Measurements from ENCODE around the gene ACBD4.
A peak's percentile ranks its signal among the peaks of the same experiment; 100 is the strongest.

Gene ACBD4

DNA sequence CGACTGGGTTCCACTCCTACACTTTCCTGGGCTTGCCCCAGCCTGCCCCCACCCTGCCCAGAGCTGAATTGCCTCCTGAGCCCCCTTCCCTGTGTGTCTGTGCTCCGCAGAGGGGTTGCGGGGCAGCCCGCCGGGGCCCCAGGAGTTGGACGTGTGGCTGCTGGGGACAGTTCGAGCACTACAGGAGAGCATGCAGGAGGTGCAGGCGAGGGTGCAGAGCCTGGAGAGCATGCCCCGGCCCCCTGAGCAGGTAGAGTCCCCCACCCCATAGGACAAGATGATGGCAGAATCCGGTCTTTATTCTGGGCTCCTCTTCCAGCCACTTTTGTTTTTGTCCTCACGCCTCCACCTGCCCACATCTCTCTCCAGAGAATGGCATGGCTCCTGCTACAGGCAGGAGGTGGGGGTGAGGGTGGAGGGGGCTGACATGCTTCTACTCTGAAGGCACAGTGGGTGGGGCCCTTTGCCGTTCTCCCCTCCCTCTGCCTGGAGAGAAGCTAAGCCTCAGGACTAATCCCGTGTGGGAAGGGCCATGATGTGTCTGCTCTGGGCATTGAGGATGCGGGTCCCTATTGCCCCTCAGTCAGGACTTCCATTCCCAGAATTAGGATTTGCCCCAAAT is 3.5 kb downstream of the ACBD4 start:
- DNase-seq: no peak

DNA sequence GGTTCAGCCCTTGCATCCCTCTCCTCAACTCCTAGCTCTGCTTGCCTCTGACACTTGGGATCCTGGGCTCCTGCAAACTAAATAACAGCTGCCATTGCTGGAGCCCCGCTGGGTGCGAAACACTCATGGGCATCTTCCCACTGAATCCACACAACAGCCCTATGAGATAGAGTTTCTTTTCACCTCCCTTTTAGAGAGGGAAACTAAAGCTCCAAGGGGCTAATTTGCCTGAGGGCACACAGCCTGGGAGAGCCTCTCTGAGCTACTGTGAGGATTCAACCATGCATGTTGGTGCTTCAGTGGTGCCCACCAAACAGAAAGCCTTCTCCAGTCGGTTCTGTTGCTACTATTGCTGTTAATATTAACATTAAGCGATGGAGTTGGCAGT is 4.0 kb downstream of the ACBD4 start:
- DNase-seq: no peak

DNA sequence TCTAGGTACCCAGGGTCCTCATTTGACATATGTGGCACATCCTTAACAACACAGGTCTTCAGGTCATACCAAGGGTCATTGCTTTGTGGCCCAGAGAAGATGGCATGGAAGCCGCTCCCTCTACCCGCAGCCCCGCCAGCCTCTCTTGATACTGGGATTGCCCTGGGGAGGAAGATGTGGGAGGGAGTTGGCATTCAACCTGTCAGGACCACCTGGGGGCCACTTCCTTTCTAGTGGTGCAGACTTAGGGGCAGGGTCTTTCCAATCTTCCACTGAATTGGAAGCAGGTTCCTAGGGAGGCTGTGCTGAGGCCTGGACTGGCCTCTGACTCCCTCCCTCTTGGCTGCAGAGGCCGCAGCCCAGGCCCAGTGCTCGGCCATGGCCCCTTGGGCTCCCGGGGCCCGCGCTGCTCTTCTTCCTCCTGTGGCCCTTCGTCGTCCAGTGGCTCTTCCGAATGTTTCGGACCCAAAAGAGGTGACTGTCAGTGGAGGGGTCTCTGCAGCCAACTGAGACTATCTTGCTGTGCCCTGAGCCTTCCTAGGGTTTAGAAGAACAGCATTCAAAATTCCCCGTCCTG is 7.7 kb downstream of the ACBD4 start:
- no peak for DNase-seq

DNA sequence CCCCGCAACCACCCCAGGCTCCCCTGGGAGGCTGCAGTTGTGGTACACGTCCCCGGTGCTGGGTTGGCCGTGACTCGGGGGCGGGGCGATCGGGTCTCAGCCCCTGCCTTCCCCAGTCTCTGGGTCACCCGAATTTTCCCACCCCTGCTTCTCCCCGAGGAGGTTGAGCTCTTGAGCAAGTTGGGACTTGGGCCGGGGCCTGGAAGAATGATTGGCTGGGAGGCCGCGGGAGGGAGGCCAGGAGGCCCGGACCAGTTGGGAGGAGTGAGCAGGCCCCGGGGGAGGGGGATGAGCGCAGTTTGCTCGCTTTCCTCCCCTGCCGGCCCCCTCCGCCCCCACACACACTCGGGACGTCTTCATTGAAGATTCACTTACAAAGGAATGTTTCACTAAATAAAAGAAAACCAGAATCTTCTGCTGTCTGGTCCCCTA is 8.3 kb downstream of the ACBD4 start:
- DNase-seq: peak in 1 of 2 donors; percentile 42

DNA sequence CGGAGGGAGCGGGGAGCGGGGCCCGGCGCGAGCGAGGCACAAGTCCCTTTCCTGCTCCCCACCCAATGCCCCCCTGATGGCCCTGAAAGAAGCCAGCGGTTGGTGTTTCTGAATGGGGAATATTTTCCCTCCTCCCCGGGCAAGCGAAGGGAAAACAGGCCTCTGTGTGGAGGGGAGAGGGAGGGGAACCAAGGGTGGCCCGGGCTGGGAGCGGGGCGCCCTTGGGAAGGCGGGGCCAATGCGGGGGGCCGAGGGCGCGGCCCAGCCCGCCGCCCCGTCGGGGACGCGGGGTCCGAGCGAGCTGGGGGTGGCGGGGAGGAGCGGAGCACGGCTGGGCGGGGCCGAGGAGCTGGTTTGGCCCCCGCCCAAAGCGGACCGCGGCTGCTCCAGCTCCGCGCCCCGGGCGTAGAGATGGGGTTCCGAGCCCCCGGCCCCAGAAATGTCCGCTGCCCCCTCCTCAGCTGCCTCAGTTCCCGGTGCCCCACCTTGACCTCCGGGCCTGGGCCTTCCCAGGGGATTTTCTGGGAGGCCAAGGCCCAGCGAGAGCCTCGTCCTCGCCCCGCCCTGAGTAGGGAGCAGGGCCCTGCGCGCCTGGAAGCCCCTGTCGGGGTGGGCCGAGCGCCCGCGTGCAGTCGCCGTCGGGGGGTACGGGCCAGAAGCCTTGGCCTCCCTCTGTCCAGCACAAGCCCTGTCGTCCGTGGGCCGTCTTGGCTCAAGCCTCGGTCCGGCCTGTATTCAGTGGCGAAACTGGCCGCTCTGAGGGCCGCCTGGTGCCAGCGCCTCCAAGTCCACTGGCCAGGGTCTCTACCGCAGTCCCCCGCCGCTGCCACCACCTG is 8.9 kb downstream of the ACBD4 start:
- peak in 1 of 2 donors; percentile 32 for DNase-seq

DNA sequence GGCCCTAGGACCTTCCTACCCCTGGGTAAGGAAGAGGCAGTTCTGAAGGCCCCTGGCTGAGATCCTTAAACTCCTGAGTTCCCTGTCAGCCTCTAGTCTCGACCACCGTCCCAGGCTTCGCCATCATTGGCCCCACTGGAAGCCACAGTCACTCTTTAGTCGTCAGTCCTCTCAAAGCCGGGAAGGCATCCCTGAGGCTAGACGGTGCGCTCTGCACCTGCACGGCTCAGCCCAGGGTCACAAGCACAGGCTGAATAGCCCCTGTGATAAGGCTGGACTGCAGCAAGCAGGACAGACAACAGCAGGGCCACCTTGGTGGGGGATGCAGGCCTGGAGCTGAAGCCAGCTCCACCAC is 9.5 kb downstream of the ACBD4 start:
- no peak for DNase-seq

DNA sequence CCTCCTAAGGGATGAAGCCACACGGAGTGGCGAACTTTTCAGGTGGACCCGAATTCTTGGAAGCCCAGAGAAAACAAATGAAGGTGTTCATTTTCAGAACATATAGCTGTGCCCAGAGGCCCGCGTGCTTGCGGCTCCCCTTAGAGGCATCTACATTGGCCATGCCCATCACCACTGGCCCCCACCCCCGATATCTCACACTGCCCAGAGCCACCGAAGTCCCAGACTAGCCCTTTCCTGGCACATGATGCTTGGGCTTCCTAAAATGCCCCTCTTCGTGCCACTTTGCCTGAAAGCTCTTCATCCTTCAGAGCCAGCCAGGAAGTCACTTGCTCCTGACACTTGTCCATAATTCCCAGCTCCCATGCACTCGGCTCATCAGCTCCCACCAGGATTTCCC is 10.7 kb downstream of the ACBD4 start:
- no peak for DNase-seq

DNA sequence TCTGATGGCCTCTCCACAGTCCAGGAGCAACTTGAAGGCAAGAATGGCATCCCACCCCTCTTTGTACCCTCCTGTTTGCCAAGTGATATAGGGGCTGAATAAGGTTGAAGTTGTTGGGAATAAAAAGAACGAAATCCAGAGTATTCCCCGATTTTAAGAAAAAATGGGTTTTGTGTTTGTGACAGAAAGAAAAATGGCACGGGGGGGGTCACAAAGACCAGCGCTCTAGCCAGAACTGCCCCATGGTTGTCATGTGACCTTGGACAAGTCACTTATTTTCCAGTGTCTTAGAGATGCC is 11.1 kb downstream of the ACBD4 start:
- DNase-seq: no peak

DNA sequence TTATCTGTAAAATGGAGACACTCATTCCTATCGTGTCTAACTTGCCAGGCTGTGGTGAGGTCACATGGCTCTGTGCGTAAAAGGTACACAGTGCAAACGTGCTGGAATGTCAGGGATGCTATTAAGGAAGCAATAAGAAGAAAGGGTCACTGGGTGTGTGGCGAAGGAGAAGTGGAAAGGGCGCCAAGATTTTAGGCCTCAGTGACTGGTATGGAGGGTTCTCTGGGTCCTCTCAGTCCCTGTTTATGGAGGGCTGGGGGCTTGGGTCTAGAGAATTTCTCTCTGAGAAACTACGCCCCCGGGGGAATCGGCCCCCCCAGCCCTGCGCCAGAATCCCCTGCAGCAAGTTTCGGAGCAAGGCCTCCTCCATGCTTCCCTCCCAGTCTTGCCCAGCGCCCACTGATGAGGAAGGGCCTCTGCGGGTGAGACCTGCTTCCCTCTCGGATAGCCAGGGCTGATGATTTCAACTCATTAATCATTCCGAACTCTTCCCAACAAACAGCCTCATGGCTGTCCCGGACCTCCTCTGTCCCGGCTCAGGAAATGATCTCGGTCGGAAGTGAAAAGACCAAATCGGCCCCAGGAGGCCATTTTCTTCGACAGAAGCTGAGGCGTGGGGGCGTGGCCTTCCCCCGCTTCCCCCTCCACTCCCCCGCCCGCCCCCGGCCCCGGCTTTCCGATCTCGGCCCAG is 11.5 kb downstream of the ACBD4 start:
- no peak for DNase-seq

DNA sequence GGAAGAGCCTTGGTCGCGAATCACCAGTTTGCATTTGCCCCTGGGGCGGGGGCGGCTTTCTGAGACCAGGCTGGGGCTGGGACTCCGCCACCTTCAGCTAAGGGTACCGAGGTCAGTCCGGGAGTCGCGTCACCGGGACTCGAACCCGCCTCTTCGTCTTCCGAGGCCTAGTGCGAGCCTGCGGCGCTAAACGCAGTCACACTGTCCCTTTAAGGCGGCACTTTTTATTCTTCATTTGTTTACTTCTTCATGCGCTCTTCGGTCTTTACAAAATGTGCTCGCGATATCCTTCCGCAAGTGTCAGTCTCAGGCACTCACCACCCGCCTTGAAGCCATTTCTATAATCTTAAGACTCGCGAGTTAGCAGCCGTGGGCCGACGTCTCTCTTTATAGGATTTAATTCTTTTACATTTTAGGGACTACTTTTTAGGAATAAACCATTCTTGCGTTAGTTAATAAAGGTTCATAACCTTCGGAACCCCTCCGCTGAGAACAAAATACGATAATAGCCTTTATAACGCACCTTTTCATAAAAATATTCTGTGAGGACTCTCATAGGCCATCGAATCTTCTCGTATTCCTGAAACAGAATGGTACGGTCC is 12.2 kb downstream of the ACBD4 start:
- peak; percentile 86 to 90 for DNase-seq

DNA sequence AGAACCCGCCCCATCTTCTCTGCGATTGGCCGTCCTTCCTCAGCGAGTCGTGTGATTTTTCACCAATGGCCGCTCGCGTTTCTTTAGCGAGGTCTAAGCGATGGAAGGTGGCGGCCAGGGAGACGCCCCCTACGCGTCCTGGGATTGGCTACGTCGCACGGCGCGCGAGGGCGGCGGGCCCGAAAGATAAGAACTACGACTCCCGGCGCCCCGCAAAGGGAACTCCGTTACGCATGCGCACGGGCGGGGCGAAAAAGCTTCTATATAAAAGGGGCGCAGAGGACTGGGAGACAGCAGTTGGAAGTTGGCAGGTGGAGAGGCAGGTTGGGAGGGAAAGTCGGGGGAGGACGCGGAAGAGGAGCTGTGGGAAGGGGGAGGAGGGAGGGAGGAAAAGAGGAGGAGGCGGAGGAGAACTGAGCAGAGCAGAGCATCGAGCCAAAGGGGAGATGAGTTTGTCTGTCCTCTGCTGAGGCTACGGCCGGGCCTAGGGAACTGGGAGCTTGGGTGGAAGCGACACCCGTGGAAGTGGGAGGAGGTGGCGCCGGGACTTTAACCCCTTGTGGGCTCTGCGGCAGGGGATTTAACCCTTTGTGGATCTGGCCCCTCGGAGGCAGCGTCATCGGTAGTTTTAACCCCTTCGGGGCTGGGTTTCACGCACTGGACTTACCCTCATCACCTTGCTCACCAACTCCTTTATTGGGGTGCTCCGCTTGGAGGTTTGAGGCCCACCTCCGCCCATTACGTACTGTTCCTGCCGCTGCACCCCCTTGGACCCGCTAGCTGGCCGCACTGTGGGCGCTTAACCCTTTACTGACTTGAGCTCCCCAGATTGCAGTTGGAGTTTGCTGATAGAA is 12.9 kb downstream of the ACBD4 start, which contains the start of gene HEXIM1:
Gene HEXIM1, plus strand, starts transcription at position 293 of the 854 bp plus-strand sequence. CDS start 716 bp downstream, outside the sequence.
- DNase-seq: peak; percentile 99 to 100

DNA sequence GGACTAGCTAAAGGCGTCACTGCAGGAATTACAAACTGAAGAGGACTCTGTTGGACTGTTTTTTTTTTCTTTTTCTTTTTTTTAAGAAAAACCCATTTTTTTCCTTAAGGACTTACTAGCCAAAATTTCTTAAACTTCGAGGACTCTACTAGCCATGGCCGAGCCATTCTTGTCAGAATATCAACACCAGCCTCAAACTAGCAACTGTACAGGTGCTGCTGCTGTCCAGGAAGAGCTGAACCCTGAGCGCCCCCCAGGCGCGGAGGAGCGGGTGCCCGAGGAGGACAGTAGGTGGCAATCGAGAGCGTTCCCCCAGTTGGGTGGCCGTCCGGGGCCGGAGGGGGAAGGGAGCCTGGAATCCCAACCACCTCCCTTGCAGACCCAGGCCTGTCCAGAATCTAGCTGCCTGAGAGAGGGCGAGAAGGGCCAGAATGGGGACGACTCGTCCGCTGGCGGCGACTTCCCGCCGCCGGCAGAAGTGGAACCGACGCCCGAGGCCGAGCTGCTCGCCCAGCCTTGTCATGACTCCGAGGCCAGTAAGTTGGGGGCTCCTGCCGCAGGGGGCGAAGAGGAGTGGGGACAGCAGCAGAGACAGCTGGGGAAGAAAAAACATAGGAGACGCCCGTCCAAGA is 13.7 kb downstream of the ACBD4 start:
- peak; percentile 74 to 80 for DNase-seq

DNA sequence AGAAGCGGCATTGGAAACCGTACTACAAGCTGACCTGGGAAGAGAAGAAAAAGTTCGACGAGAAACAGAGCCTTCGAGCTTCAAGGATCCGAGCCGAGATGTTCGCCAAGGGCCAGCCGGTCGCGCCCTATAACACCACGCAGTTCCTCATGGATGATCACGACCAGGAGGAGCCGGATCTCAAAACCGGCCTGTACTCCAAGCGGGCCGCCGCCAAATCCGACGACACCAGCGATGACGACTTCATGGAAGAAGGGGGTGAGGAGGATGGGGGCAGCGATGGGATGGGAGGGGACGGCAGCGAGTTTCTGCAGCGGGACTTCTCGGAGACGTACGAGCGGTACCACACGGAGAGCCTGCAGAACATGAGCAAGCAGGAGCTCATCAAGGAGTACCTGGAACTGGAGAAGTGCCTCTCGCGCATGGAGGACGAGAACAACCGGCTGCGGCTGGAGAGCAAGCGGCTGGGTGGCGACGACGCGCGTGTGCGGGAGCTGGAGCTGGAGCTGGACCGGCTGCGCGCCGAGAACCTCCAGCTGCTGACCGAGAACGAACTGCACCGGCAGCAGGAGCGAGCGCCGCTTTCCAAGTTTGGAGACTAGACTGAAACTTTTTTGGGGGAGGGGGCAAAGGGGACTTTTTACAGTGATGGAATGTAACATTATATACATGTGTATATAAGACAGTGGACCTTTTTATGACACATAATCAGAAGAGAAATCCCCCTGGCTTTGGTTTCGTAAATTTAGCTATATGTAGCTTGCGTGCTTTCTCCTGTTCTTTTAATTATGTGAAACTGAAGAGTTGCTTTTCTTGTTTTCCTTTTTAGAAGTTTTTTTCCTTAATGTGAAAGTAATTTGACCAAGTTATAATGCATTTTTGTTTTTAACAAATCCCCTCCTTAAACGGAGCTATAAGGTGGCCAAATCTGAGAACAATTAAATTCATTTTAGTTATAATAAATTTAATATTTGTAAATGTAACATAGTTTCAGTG is 14.5 kb downstream of the ACBD4 start:
- peak in 1 of 2 donors; percentile 48 for DNase-seq

DNA sequence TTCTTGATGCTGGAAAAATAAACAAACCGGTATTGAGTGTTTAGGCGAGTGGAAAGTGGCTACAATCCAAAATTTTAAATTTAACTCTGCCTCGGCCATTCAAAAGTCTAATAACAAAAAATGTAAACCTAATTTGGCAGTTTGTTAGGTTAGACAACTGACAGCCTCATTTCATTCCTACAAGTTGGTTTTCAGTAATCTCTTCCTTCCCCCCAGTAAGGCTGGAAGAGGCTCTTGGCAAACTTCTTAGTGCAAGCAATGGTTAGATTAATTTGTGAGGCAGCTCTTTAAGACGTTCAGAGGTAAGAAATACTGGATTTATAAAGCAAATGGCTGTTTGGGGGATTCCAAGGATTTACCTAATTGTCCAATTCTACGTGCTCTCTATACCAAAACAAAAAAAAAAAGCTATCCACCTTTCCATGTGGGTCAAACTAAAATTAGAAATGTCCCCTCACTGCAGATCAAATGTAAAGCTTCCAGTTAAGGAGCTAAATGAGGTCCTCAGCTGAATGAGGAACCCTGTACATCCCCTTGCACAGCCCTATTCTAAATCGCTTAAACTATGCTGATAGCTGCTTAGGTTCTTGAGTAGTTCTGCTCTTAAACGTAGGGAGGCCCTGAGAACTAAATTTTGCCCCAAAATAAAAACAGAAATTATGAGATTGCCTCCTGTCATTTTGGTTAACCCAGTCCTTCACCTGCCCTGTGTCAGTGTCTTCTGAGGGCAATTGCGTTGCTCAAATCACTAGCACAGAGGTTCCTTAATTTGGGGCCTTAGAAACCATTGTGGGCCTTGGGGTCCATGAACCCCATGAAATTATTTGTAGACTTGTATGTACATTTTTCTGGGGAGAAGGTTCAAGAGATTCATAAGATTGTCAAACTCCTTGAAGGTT is 15.7 kb downstream of the ACBD4 start:
- DNase-seq: no peak

DNA sequence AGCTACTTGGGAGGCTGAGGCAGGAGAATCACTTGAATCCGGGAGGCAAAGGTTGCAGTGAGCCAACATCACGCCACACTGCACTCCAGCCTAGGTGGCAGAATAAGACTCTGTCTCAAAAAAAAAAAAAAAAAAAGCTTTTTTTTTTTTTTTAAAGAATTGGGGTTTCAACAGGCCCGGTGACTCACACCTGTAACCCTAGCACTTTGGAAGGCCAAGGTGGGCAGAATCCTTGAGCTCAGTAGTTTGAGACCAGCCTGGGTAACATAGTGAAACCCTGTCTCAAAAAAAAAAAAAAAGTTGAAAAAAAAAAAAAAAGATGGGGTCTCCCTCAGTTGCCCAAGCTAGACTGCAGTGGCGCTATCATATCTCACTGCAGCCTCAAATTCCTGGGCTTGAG is 19.5 kb downstream of the ACBD4 start:
- no peak for DNase-seq

DNA sequence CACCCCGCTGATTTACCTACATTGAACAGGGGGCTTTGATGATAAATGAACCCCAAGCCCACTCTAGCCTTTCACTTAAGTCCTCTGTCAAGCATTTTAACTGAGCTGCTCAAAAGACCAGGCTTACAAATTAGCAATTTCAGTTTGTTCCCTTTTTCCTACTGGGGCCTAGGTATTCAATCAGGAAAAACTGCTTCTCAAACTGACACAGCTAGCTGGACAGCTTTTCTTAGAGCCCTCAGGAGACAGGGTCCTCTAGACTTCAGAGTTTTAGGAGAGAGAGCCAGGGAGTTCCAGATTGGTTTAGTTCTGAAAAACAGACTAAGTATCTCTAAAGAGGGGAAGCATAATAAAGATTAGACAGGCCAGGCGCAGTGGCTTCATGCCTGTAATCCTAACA is 20.0 kb downstream of the ACBD4 start:
- DNase-seq: no peak

DNA sequence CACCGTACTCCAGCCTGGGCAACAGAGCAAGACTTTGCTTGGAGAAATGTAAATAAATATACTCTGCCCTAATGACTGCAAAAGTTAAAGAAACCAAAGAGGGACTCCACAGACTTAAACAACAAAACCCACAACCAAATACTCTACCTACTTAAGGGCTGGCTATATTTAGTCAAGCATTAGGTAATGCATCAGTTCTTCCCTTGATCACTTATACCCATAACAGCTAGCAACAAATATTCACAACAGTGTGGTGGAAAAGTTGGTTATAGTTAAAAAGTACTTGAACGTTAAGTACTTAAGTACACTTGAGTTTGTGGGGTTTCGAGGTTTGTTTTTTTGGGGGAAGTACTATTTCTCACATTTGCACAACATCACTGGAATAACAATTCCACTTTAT is 20.8 kb downstream of the ACBD4 start:
- DNase-seq: no peak

DNA sequence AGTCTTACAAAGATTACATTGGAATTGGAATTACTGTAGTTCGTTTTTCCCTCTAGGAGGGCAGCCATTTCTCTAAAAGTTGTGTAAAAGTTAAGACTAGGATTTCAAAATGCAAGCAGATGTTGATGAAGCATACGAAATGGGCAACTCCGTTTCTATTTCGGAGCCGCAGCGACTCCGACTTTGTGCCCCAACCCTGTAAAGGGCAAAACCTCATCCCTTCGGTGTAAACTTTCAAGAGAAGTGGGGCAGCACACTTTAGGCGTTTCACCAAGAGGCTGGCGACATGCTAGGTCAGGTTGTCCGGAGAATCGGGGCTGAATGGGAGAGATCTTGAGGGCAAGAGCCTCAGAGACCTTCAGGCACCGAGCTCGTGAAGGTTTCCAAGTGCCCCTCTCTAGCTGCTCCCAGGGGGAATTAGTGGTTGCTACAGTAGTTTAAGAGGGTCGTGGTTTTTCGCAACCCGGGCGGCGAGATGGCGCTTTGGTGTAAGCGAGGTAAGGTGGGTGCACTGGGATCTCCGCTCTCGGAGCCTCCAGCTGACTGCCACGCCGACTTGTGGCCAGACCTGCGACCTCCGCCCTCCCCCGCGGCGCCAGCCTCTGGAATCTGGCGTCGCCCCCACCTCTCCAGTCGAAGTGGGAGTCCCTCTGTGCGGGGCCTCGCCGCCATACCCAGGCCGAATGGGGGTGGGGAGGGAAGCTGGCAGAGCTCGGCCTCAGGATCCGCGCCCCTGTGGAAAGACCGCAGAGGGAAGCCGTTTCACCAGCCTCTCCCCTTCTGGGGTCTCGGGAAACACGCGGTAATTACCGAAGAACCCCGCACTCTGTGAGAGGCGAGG is 25.2 kb downstream of the ACBD4 start:
- DNase-seq: peak; percentile 52 to 68

Data from CD4-positive, alpha-beta T cell treated with Interferon alpha-2 for 1 hour (primary cell).